HG03064 (cell line): Measurements from ENCODE around the gene TMEM108.

Source experiments
- ATAC-seq: cut with Tn5 transposase; IDR thresholded peaks from one replicate; pipeline ENCODE4 v1.9.1; 2021; ENCODE audit warnings: low read depth; ENCODE audit not compliant: unreplicated experiment

TMEM108 gene

DNA sequence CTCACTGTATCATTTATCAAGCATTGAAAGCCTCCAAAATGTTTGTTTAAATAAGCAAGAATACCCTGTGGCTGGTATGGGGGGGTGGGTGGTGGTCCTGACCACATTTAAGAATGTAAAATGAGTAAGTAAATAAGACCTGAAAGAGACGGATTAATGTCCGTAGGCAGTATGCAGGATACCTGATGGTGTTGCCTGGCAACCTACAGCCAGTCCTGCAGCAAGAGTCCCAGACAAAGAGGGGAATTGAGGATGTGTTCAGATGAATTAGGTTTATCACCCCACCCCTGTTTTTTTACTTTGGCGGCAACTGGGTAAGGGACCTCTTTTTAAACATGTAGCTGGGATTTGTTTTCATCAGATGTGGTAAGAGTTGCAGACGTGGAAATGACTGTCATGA, 261.9 kb downstream of the TMEM108 start:
- no peak for ATAC-seq

DNA sequence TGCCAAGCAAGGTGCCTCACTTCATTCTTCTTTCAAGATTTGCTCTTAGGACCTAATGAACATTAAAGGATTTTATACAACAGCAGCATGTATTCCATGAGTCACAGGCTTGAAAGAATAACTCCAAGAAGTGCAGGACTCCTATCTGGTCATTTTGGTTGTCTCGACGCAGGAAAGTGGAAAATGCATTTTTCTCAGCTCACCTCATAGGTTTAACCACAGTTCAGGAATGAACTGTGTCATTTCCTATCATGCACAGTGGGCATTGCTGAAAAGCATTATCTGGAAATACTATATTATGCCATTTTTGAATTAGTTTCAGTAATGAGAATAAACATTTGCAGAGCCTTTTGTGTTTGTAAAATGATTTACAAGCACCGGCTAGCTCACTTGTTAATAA, 263.0 kb downstream of the TMEM108 start:
- ATAC-seq, result no peak

DNA sequence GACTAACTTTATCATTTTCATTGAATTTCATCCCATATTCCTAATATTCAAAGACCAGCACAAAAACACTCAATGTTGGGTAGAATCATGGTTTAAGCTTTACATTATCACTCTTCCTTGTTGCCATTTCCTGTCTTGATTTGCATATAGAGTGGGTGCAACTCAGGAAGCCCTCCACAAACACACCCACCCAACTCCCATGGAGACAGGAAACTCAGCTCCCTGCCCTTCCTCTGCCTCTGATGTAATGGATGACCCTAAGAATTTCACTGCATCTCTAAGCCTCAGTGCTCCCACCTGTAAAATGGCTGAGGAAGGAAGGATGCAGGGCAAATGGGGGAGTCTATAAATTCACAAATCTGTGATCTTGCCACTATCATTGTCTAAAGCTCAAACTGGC, 263.5 kb downstream of the TMEM108 start:
- no peak for ATAC-seq

DNA sequence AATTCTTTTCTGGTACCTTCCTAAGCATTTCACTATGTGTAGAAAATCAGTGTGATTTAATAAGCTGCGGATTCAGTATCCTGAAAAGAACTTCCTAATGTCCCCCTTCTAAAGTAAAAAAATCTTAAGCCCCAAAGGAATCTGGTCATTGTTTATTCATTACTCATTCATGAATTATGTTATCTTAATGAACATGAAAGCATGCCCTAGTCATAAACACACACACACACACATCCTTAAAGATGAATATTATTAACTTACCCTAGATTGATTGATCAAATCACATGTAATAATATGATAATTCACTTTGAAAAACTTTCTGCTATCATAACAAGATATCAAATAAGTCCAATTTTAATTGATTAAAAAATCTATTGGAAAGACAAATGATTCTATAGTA, 265.2 kb downstream of the TMEM108 start:
- ATAC-seq, result no peak

DNA sequence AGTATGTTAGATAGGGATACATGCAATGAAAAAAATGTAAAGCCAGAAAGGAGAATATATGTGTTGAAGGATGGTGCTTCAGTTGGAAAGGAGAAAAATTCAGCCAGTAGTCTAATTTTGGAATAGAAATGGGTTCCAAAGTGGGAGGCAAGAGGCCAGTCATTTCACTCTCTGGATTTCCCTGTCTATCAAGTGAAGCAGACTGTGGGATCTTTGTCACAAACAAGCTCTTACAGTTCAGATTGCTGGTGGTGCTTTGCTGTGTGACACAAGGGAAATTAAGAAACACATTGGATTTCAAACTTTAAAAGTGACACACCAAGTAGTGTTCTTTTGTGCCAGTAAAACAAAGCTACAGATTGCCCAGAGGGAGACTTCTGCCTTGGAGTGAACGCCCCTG, 279.7 kb downstream of the TMEM108 start:
- no peak for ATAC-seq

DNA sequence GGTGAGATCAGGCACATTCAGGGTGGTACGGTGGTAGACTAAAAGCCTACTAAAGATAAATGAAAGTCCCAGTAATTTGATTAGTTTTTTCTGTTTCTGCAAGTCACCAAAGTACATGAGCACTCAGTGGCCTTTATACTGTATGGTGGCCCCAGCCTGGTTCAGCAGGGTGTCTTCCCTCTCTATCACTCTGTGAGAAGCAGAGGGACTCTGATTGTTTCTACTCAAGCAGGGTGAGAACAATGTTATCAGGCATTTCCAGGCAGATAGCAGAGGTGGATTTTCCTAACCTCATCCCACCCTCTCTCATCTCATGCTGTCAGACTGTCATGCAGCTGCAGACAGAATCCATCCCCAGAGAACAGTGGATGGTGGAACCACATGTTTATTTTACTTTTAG, 290.2 kb downstream of the TMEM108 start:
- no peak for ATAC-seq

DNA sequence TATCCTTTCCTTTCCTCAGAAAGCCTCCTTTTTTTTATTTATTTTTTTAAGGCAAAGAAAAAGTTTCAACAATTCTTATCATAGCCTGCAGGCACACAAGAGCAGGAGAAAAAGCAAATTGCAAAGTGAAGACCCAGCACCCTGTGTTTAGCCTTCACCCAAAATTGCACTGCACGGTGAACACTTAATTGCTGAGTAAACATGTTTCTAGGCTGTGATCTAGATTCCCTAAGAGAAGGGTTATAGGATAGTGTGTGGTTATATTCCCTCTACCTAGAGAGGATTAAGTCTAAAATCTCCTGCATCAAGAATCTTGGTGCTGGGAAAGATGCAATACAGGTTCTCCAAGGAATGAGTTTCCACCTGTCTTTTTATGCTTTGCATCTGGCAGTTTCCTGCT, 291.4 kb downstream of the TMEM108 start:
- no peak for ATAC-seq

DNA sequence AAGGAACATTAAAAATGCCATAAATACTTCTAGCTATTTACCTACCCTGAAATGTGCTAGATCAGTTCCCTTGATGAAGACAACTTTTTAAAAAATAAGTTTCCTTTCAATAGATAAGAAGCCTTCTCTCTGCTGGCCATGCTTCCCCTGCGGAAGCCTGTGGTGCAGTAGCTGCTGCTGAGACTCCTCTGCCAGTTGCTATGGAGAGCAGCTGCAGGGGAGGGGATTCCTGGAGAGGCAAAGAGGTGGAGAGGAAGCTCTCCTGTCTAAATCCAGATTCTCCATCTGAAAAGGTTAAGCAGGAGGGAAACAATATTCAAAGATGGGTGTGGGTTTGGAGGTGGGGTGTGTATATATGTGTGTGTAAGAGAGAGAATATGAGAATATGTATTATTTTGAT, 291.9 kb downstream of the TMEM108 start:
- ATAC-seq, result no peak

DNA sequence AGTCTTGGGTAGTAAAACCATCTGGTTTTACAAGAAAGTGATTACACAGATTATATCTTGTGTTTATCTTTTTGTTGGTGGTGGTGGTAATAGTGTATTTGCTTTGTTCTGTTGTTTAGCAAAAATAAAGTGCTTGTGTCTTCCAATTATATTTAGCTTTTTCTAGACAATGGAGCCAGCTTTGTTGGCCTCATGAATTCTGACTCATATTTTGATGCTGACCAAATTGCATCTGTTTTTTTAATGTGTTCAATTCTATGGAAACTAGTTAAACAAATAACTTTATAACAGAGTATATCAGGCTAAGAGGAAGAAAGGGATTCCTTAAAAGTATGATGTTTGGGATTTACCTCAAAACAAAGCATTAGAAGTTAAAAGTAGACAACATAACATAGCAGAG, 292.3 kb downstream of the TMEM108 start:
- no peak for ATAC-seq

DNA sequence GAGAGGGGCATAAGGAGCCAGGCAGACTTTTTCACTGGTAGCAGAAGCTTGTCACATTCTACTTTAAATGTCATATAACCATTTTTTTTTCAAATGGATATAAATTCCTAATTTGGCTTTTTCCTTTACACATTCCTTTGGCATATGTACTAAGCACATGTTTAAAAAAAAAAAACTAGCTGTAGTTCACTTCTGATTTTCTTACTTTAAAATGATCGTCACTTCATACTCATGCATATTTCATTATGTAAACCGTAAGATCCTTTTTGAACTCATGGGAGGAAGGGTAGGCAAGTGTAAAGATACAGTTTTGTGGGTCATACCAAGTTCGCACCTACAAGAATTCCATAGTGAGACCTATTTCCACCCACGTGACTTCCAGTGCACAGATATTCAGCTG, 316.5 kb downstream of the TMEM108 start:
- ATAC-seq, result no peak

DNA sequence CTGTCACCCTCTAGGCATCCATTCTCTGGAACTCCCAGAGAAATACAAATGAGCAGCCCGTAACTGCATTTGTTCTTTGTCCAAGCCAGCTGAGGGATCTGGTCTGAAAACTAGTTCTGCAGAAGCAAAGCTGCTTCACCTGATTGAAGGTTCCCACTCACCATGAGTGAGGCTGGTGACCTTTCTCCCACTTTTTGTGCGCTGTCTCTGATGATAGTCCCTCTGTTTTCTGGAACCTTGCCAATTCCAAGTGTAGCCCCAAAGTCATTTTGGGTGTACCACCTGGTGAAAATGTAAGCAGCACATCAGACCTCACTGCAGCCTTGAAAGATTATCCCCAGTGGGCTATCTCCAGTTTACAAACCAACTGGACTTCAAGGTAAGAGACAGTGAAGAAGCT, 322.3 kb downstream of the TMEM108 start:
- no peak for ATAC-seq

DNA sequence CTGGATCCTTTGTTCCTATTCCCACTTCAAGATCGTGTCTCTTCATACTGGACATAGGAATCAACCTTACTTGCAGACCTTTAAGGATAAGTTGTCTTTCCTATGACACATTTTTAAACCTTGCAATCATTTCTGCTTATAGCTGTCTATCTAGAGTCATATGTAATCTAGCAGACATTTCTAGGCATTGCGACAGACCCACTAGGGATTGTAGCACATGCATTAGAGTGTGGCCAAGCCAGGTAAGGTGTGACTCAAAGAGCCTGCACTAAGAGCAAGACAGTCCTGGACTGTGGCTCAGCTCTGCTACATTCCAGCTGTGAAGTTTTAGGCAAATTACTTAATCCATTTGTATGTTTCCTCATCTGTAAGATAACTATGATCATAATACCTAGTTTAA, 322.8 kb downstream of the TMEM108 start:
- no peak for ATAC-seq

DNA sequence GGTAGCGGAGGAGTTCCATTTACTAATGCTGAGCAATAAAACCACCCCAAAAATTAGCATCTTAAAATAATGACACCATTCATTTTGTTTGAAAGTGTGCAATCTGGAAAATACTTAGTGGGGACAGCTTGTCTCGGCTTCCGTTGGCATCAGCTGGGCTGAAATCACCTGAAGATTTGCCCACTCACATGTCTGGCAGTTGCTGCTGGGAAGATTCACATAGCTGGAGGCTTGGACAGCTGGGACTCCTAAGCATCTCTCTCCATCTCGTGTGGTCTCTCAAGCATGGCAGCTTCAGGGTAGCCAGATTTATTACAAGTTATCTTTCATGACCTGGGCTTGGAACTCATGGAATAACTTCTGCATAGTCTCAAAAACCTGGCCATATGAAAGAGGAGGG, 323.2 kb downstream of the TMEM108 start:
- no peak for ATAC-seq

DNA sequence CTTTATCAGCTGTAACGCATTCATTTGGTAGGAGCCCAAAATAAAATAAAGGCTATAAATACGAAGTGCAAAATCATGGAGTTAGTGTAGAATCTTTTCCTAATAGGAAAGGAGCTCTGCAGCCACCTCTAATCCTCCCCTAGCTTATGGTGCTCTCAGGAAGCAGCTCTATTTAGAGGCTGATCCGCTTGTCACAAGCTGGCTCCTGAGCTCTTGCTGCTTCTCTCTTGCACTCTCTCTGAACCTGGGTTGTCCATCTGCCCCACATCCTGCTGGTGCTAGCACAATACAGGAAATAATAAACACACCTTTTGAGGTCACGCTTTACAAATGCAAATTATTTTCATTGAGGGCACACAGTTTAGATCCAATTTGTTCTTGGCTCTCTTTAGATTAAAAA, 324.3 kb downstream of the TMEM108 start:
- ATAC-seq, result no peak

DNA sequence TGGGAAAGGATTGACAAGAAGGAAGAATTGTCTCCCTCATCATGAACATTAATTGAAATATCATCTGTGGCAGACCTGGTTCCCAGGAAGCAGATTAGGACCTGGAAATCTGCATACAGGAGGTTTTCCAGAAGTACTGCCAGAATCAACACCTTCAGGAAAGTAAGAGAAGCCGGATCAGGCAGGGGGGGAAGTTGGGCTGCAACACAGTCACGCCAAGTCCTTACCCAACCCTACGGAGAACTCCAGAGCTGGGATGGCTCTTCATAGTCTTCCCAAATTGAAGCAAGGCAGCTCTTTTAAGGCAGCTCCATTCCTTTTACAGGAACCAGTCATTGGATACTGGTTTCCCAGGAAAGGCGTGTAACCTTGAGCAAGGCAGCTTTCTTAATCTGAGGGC, 326.5 kb downstream of the TMEM108 start:
- ATAC-seq, result no peak

DNA sequence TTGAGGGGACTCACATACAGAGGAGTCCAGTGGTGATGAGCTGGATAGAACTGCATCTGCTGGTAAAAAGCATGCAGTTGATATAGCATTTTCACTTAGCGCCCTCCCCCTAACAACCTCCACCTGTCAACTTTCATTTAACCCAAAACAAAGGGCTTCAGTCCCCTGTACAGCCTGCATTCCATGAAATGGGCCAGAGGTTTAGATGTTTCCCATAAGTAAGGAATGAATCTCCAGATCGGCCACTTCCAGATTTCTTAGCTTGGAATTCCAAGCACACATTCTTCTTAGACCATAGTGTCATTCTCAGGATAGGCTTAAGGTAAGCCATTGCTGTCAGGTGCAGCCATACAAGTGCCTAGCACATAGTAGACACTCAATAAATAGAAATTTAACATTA, 328.7 kb downstream of the TMEM108 start:
- ATAC-seq, result no peak

DNA sequence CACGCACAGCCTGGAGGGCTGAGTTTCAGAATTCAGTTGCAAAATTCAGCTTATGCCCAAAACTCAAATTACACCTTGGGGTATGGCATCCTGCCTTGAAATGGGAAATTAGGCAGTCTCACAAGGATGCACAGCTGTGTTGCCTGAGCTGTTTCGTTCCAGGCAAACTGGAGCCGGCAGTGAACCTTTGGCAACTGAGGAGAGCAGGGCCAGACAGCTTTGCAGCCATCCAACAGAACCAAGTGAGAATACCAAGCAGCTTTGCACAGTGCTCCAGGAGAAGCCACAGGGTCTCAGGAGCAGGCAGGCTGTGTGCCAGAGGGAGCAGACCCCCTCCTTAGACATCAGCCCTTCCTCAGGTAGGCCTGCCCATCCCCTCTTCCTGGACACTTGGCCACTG, 329.2 kb downstream of the TMEM108 start:
- ATAC-seq, result no peak

DNA sequence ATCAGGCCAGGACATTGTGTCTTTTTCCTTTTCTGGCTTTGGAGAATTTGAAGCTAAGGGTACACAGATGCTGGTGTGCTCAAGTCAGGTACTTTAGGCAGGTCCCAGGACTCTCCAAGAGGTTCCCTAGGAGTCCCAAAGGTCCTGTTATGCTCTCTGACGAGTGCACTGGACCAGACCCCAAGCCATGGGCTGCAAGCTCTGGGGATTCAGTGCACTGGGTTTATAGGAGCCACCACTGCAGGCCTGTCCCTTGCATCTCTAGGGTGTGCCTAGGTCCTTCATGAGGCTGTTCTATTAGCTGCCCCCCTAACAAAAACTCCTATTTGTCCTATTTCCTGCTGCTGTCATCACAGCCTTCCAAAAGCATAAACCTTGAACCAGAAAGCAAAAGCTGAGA, 329.8 kb downstream of the TMEM108 start:
- no peak for ATAC-seq

DNA sequence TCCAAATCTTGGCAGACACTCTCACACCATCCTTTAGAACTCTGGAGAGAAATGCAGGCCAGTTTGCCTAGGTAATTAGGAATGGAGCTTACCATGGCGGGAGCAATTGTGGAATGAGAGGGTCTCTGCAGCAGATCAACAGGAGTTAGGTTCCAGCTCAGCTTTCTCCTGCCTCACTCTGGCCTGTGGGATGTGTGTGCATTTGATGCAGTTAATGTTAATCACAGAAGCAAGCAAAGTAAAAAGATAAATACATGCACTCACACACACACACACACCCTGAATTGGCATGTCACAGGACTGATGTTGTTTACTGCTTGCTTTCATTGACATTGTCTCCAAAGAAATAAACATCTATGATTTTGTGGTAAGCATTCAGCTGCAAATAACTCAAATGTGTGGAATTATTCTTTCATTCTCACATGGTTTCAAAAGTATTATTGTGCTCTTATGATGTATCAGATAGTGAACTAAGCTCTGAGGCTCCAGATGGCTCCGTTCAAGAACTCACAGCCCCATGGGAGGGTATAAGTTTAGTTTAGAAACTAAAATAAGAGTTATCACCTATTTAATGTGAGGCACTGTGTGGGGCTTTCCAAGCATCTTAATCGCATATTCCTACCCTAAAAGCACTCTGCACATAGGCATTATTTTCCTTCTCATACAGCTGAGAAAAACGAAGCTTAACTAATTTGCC, 330.3 kb downstream of the TMEM108 start:
- no peak for ATAC-seq

DNA sequence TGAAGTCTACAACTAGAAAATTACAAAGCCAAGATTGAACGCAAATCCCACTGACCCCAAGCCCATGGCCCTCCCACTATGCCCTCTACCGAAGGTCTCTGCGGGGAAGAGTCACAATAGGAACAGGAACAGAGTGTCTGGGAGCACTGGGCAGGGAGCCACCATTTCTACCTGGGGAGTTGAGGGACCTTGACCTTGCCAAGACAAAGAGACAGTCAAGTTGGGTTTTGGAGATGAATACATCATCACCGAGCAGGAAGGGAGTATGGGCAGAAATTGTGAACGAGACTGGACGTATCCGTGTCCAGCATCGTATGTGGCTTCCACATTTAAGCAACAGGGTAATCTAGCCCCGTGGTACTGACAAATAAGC, 330.9 kb downstream of the TMEM108 start:
- no peak for ATAC-seq

DNA sequence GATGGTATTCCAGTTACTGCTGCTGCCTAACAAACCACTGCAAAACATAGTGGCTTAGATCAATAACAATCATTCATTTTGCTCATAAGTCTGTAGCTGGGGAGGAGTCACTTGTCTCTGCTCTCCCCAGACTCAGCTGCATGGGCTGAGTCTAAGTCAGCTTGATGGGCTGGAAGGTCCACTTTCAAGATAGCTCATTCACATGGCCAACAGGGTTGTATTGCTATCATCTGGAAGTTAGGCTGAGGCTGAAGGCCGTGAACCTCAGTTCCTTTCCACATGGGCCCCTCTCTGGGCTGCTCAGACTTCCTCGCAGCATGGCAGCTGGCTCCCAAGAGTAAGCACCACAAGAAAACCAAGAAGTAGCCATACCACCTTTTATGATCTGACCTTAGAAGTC, 333.0 kb downstream of the TMEM108 start:
- ATAC-seq, result no peak

DNA sequence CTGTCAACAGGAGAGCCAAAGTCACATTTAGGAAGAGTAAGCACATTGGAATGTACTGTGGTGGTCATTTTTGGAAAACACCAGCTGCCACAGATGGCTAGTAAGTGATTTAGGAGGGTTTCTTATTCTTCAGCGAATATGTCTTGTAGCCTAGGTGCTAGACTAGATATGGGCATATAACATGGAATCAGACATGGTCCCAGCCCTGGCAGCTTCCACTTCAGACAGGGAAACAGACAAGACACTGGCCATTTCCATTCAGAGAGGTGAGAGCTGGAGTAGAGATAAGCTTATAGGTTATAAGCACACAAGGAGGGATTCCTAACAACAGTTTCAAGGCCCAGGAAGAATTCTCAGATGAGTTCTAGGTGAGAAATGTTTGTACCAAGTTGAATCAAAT, 333.5 kb downstream of the TMEM108 start:
- ATAC-seq, result no peak

DNA sequence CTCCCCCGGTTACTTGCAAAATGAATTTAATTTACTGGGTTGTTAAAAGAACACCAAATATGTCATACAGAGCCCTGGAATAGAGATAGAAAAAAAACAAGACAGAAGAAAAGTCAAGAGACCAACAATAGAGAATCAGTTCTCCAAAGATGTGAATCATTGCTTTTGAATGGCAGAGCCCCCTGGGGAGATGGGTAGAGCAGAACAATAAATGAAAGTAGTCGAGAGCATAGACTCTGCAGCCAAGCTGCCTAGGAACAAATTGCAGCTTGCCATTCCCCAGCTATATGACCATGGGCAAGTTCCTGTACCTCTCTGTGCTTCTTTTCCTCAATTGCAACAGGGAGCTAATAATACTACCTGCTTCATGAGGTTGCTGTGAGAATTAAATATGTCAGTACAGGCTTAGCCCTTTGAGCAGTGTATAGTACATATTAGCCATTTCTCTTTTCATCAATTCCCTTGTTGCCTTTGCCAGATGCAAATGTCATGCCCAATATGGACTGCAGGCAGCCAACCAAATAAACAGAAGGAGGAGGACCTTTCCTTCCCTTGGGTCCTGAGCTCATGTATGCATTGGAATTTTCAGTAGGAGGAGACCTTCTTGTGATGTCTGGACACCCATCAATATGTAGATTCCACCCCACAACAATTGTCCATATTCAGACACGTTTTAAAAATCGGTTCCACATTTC, 336.7 kb downstream of the TMEM108 start:
- ATAC-seq, result no peak
